WTC11 (cell line): ENCODE measurements around the gene GIPC1. TPM values are rescaled to one million over a fixed set of nuclear protein-coding genes. Genes with fewer than 3 reads are reported as not detected.

Experiments
- ATAC-seq: fragments of 200-7000 bp; cut with Tn5 transposase; 2 replicates; pipeline ENCODE4 v1.10.0; 2021; ENCODE audit warnings: mild to moderate bottlenecking, moderate library complexity
- CTCF ChIA-PET: fragments of 300-600 bp; sonication (Branson Sonifier 250); formaldehyde crosslinking; loops from one replicate; lab custom pipeline; 2021; ENCODE audit warnings: antibody characterized with exemption; lab: Charles Lee
- POLR2A ChIA-PET: fragments of 350-600 bp; sonication (Branson Sonifier 250); formaldehyde crosslinking; loops from one replicate; lab custom pipeline; 2021; ENCODE audit warnings: antibody characterized with exemption; lab: Charles Lee
- DNase-seq: peaks from one replicate; pipeline ENCODE4 v3.0.0; 2021; ENCODE audit warnings: low spot score
- H3K27ac Mint-ChIP-seq: 2 replicates; pipeline ENCODE4 v1.8.0; 2021; ENCODE audit warnings: mixed read lengths
- H3K27me3 Mint-ChIP-seq: 2 replicates; pipeline ENCODE4 v1.8.0; 2021; ENCODE audit warnings: low read depth, mild to moderate bottlenecking, moderate library complexity, mixed read lengths
- H3K36me3 Mint-ChIP-seq: 2 replicates; pipeline ENCODE4 v1.8.0; 2021; ENCODE audit warnings: mixed read lengths
- H3K4me1 Mint-ChIP-seq: 2 replicates; pipeline ENCODE4 v1.8.0; 2022; ENCODE audit warnings: mixed read lengths
- H3K4me3 Mint-ChIP-seq: 2 replicates; pipeline ENCODE4 v1.8.0; 2021; ENCODE audit warnings: mild to moderate bottlenecking, moderate library complexity, mixed read lengths
- H3K9me3 Mint-ChIP-seq: 2 replicates; pipeline ENCODE4 v1.8.0; 2021; ENCODE audit warnings: mixed read lengths
- AFF4 ChIP-seq: sonication (generic); formaldehyde crosslinking; IDR thresholded peaks from 2 replicates; pipeline ENCODE4 v1.8.1; 2023; ENCODE audit warnings: mild to moderate bottlenecking, missing genetic modification reagents, borderline replicate concordance
- ARID4B ChIP-seq: sonication (generic); formaldehyde crosslinking; IDR thresholded peaks from 2 replicates; pipeline ENCODE4 v1.8.0; 2023; ENCODE audit warnings: missing genetic modification reagents, mild to moderate bottlenecking, borderline replicate concordance
- ATF2 ChIP-seq: sonication (generic); formaldehyde crosslinking; IDR thresholded peaks from 2 replicates; pipeline ENCODE4 v1.8.1; 2022; ENCODE audit warnings: low read depth, missing genetic modification reagents, borderline replicate concordance
- ATF6 ChIP-seq: sonication (generic); formaldehyde crosslinking; IDR thresholded peaks from 2 replicates; pipeline ENCODE4 v1.8.1; 2023; ENCODE audit warnings: mild to moderate bottlenecking, missing genetic modification reagents
- E2F1 ChIP-seq: sonication (generic); formaldehyde crosslinking; IDR thresholded peaks from 2 replicates; pipeline ENCODE4 v1.8.0; 2022; ENCODE audit warnings: mild to moderate bottlenecking, missing genetic modification reagents
- ELF4 ChIP-seq: sonication (generic); formaldehyde crosslinking; IDR thresholded peaks from 2 replicates; pipeline ENCODE4 v1.8.1; 2022; ENCODE audit warnings: low read depth, mild to moderate bottlenecking, moderate library complexity, missing genetic modification reagents
- EMX1 ChIP-seq: fragments of 250-450 bp; sonication (Bioruptor Pico); IDR thresholded peaks from 2 replicates; pipeline ENCODE4 v1.8.0; 2021; ENCODE audit warnings: mild to moderate bottlenecking
- ERG ChIP-seq: fragments of 250-450 bp; sonication (Bioruptor Pico); IDR thresholded peaks from 2 replicates; pipeline ENCODE4 v1.8.0; 2021; ENCODE audit warnings: mild to moderate bottlenecking
- FOXK1 ChIP-seq: sonication (generic); formaldehyde crosslinking; IDR thresholded peaks from 2 replicates; pipeline ENCODE4 v1.8.0; 2022; ENCODE audit warnings: mild to moderate bottlenecking, moderate library complexity, missing genetic modification reagents
- GABPB1 ChIP-seq: sonication (generic); formaldehyde crosslinking; IDR thresholded peaks from 2 replicates; pipeline ENCODE4 v1.8.1; 2023; ENCODE audit warnings: mild to moderate bottlenecking, missing genetic modification reagents
- HMGA2 ChIP-seq: fragments of 250-450 bp; sonication (Bioruptor Pico); IDR thresholded peaks from 2 replicates; pipeline ENCODE4 v1.4.0; 2021; ENCODE audit warnings: mild to moderate bottlenecking, moderate library complexity
- KAT7 ChIP-seq: sonication (generic); formaldehyde crosslinking; IDR thresholded peaks from 2 replicates; pipeline ENCODE4 v1.8.1; 2023; ENCODE audit warnings: missing genetic modification reagents, mild to moderate bottlenecking, borderline replicate concordance
- NFE2L1 ChIP-seq: sonication (generic); formaldehyde crosslinking; IDR thresholded peaks from 2 replicates; pipeline ENCODE4 v1.8.1; 2023; ENCODE audit warnings: missing genetic modification reagents
- NR1H2 ChIP-seq: sonication (generic); formaldehyde crosslinking; IDR thresholded peaks from 2 replicates; pipeline ENCODE4 v1.9.0; 2021; ENCODE audit warnings: mild to moderate bottlenecking, moderate library complexity, missing genetic modification reagents
- OVOL2 ChIP-seq: fragments of 250-450 bp; sonication (Bioruptor Pico); IDR thresholded peaks from 2 replicates; pipeline ENCODE4 v1.9.0; 2021; ENCODE audit warnings: mild to moderate bottlenecking, borderline replicate concordance
- SMAD3 ChIP-seq: sonication (generic); formaldehyde crosslinking; IDR thresholded peaks from 2 replicates; pipeline ENCODE4 v1.8.0; 2022; ENCODE audit warnings: missing genetic modification reagents, mild to moderate bottlenecking, borderline replicate concordance
- ZSCAN18 ChIP-seq: fragments of 250-450 bp; sonication (Bioruptor Pico); IDR thresholded peaks from 2 replicates; pipeline ENCODE4 v2.1.2; 2022; ENCODE audit warnings: mild to moderate bottlenecking, moderate library complexity
- total RNA-seq: library from RNA; stranded (reverse); gene quantifications from 3 replicates; pipeline ENCODE4 v1.2.3, GENCODE V29; 2021
- TF ChIP-seq, protein P1 (sequence below): sonication (generic); formaldehyde crosslinking; conservative IDR thresholded peaks from 2 replicates; pipeline ENCODE4 v1.8.1; 2022; ENCODE audit warnings: mild to moderate bottlenecking, missing genetic modification reagents
- TF ChIP-seq, protein P2 (sequence below): sonication (generic); formaldehyde crosslinking; IDR thresholded peaks from 2 replicates; pipeline ENCODE4 v1.8.0; 2023; ENCODE audit warnings: missing genetic modification reagents

Gene GIPC1
- total RNA-seq, 1 experiment from 2014 or later = 76.5 TPM

- ChIA-PET CTCF (interaction anchor here (1.0 to 1.6 kb wide), 4 partner anchors 20 to 53 kb away, joined by 4 to 9 read pairs (median 4); no protein-coding TSS in a partner anchor), POLR2A (no interaction called here)
- Mint-ChIP-seq H3K36me3 (no peaks in the 10 kb centered on the region), H3K4me3 (no peak overlapping the region), H3K9me3 (no peaks in the 10 kb centered on the region), H3K4me1 (peaks cover 10% of the 10 kb centered on the region), H3K27ac (no peak overlapping the region; the same call in 1 of the 2 replicates), H3K27me3 (no peaks in the 10 kb centered on the region)
- DNase-seq (no peak), ATAC-seq (no peak)
- TF ChIP-seq ELF4 (CRISPR knock-in tag) (no peak), KAT7 (CRISPR knock-in tag) (no peak), SMAD3 (CRISPR knock-in tag) (no peak), ARID4B (CRISPR knock-in tag) (no peak), AFF4 (no peak), ERG (no peak), NR1H2 (CRISPR knock-in tag) (no peak), EMX1 (no peak), ATF6 (CRISPR knock-in tag) (no peak), OVOL2 (CRISPR knock-in tag) (no peak), FOXK1 (no peak), GABPB1 (CRISPR knock-in tag) (no peak), ATF2 (CRISPR knock-in tag) (no peak), ZSCAN18 (CRISPR knock-in tag) (no peak), HMGA2 (CRISPR knock-in tag) (no peak), NFE2L1 (CRISPR knock-in tag) (no peak), E2F1 (no peak)
- TF ChIP-seq, protein P1, sequence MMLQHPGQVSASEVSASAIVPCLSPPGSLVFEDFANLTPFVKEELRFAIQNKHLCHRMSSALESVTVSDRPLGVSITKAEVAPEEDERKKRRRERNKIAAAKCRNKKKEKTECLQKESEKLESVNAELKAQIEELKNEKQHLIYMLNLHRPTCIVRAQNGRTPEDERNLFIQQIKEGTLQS (CRISPR knock-in tag) = no peak
- TF ChIP-seq, protein P2, sequence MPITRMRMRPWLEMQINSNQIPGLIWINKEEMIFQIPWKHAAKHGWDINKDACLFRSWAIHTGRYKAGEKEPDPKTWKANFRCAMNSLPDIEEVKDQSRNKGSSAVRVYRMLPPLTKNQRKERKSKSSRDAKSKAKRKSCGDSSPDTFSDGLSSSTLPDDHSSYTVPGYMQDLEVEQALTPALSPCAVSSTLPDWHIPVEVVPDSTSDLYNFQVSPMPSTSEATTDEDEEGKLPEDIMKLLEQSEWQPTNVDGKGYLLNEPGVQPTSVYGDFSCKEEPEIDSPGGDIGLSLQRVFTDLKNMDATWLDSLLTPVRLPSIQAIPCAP (CRISPR knock-in tag) = no peak
Observed at GRCh38 chr19:14525729-14526128, 29.8 kb upstream of the GIPC1 start.
